SK-N-SH (cell line): Measurements from ENCODE around the gene TPD52L2. TPM values are rescaled to one million over a fixed set of nuclear protein-coding genes. Genes with fewer than 3 reads are reported as not detected.

Source experiments
- CTCF ChIA-PET: fragments of 300-600, 350-600 bp; formaldehyde crosslinking; extraction: SDS; loops from one replicate; lab custom pipeline; 2021; lab: Yijun Ruan, JAX
- POLR2A ChIA-PET: fragments of 350-600 bp; sonication (Branson Sonifier 250); formaldehyde crosslinking; extraction: SDS; loops from one replicate; lab custom pipeline; 2020; ENCODE audit warnings: antibody characterized with exemption, inconsistent platforms; lab: Yijun Ruan, JAX
- DNase-seq: peaks from one replicate; pipeline ENCODE4 v3.0.0; 2012
- H2AFZ ChIP-seq: fragments of 200-600 bp; sonication (generic); 2 replicates; pipeline ENCODE4 v1.8.1; 2016; ENCODE audit warnings: antibody characterized with exemption, mild to moderate bottlenecking, low read depth
- H3F3A ChIP-seq: fragments of 200-600 bp; sonication (generic); replicated peaks from 2 replicates; pipeline ENCODE3; 2016; ENCODE audit warnings: antibody characterized with exemption, mild to moderate bottlenecking; ENCODE audit not compliant: insufficient read depth
- H3K27ac ChIP-seq, 2 experiments: fragments of 200-500 bp in 1 of 2; fragments of 200-600 bp in 1 of 2; sonication (Bioruptor generic) in 1 of 2; sonication (generic), shearing (Covaris generic) in 1 of 2; 2 replicates each; pipeline versions ENCODE4 v1.5.1 to v1.6.1; 2014 to 2016; ENCODE audit warnings: low read depth in 2 of 2, inconsistent platforms in 1 of 2, low read length in 1 of 2, mild to moderate bottlenecking in 1 of 2, mixed read lengths in 1 of 2
- H3K27me3 ChIP-seq: fragments of 200-600 bp; sonication (generic), shearing (Covaris generic); 2 replicates; pipeline ENCODE4 v1.6.1; 2016; ENCODE audit warnings: mixed run types; ENCODE audit not compliant: insufficient read depth
- H3K36me3 ChIP-seq, 2 experiments: fragments of 200-500 bp in 1 of 2; fragments of 200-600 bp in 1 of 2; sonication (Bioruptor generic) in 1 of 2; sonication (generic) in 1 of 2; replicated peaks in 1 of 2; 2 replicates each; pipeline versions ENCODE3 to v1.5.1; 2014 to 2016; ENCODE audit warnings: low read length in 1 of 2, mild to moderate bottlenecking in 1 of 2; ENCODE audit not compliant: insufficient read depth in 2 of 2, control insufficient read depth in 1 of 2
- H3K4me1 ChIP-seq, 2 experiments: fragments of 200-500 bp in 1 of 2; fragments of 200-600 bp in 1 of 2; sonication (Bioruptor generic) in 1 of 2; sonication (generic), shearing (Covaris generic) in 1 of 2; 2 replicates each; pipeline versions ENCODE4 v1.5.1 to v1.6.1; 2014 to 2016; ENCODE audit warnings: low read depth in 1 of 2, low read length in 1 of 2, mixed run types in 1 of 2; ENCODE audit not compliant: insufficient read depth in 2 of 2, control insufficient read depth in 1 of 2
- H3K4me2 ChIP-seq: fragments of 200-600 bp; sonication (generic), shearing (Covaris generic); 2 replicates; pipeline ENCODE4 v1.6.1; 2017; ENCODE audit warnings: mixed run types
- H3K4me3 ChIP-seq, 2 experiments: fragments of 200-500 bp in 1 of 2; fragments of 200-600 bp in 1 of 2; sonication (Bioruptor generic) in 1 of 2; sonication (generic), shearing (Covaris generic) in 1 of 2; 2 replicates each; pipeline versions ENCODE4 v1.5.1 to v1.8.1; 2014 to 2016; ENCODE audit warnings: low read depth in 2 of 2, inconsistent platforms in 1 of 2, low read length in 1 of 2, mild to moderate bottlenecking in 1 of 2, mixed read lengths in 1 of 2, moderate library complexity in 1 of 2
- H3K79me2 ChIP-seq: fragments of 200-600 bp; sonication (generic); 2 replicates; pipeline ENCODE4 v1.8.1; 2017; ENCODE audit warnings: mild to moderate bottlenecking; ENCODE audit not compliant: insufficient read depth
- H3K9ac ChIP-seq: fragments of 200-600 bp; sonication (generic); 2 replicates; pipeline ENCODE4 v1.6.1; 2017; ENCODE audit warnings: mixed run types
- H3K9me2 ChIP-seq: fragments of 200-600 bp; sonication (generic); 2 replicates; pipeline ENCODE4 v1.6.1; 2017; ENCODE audit warnings: mixed run types
- H3K9me3 ChIP-seq: fragments of 200-600 bp; sonication (generic); 2 replicates; pipeline ENCODE4 v1.6.1; 2017; ENCODE audit warnings: mixed run types, mild to moderate bottlenecking, moderate library complexity
- H4K20me1 ChIP-seq: fragments of 200-600 bp; sonication (generic); 2 replicates; pipeline ENCODE4 v1.6.1; 2017; ENCODE audit warnings: mild to moderate bottlenecking, mixed run types; ENCODE audit not compliant: insufficient read depth
- CHD2 ChIP-seq: fragments of 150-350 bp; IDR thresholded peaks from 2 replicates; pipeline ENCODE4 v1.6.1; 2018; ENCODE audit warnings: low read length; ENCODE audit not compliant: partially characterized antibody
- ELF1 ChIP-seq: IDR thresholded peaks from 2 replicates; pipeline ENCODE4 v1.4.0; 2012
- FOSL2 ChIP-seq: IDR thresholded peaks from 2 replicates; pipeline ENCODE4 v1.4.0; 2012; ENCODE audit warnings: low read depth, mild to moderate bottlenecking, moderate library complexity, borderline replicate concordance
- FOXM1 ChIP-seq: IDR thresholded peaks from 2 replicates; pipeline ENCODE4 v1.4.0; 2012; ENCODE audit warnings: low read depth, mild to moderate bottlenecking
- IRF3 ChIP-seq: fragments of 150-350 bp; IDR thresholded peaks from 2 replicates; pipeline ENCODE4 v1.6.1; 2016; ENCODE audit warnings: mild to moderate bottlenecking, low read depth, low read length
- MEF2A ChIP-seq: IDR thresholded peaks from 2 replicates; pipeline ENCODE4 v1.4.0; 2012; ENCODE audit warnings: low read depth, borderline replicate concordance
- MXI1 ChIP-seq: IDR thresholded peaks from 2 replicates; pipeline ENCODE4 v1.6.1; 2012; ENCODE audit warnings: mild to moderate bottlenecking, low read depth, low read length, improper control_type of control experiment
- NFIC ChIP-seq: IDR thresholded peaks from 2 replicates; pipeline ENCODE4 v1.4.0; 2012; ENCODE audit warnings: borderline replicate concordance
- PBX3 ChIP-seq: IDR thresholded peaks from 2 replicates; pipeline ENCODE4; 2012
- RXRA ChIP-seq: IDR thresholded peaks from 2 replicates; pipeline ENCODE4 v1.4.0; 2012; ENCODE audit warnings: low read depth, mild to moderate bottlenecking, borderline replicate concordance
- USF2 ChIP-seq: fragments of 150-350 bp; IDR thresholded peaks from 2 replicates; pipeline ENCODE4 v1.6.1; 2017; ENCODE audit warnings: antibody characterized with exemption, low read length, low read depth, borderline replicate concordance
- ZBTB33 ChIP-seq: IDR thresholded peaks from 2 replicates; pipeline ENCODE4 v1.4.0; 2012; ENCODE audit warnings: low read depth, borderline replicate concordance
- WGBS: methylation state at CpG from one replicate; pipeline ENCODE4 v1.1.6; 2017; ENCODE audit warnings: low lambda C conversion rate; 5-methylcytosine and 5-hydroxymethylcytosine counted together
- polyA plus RNA-seq, 3 experiments: library from polyadenylated mRNA; depleted of rRNA; stranded (reverse); fragments of >200 nt; gene quantifications; 2 replicates each; pipeline ENCODE4 v1.2.3, GENCODE V29; 2012

The TPD52L2 gene
- polyA plus RNA-seq, 1 of the 3 experiments (the other 2 are of a cell fraction) = 137 TPM

GRCh38 chr20:63881451-63882226 is 16.6 kb downstream of the TPD52L2 start (continued):
- TF ChIP-seq MXI1 = no peak

GRCh38 chr20:63882257-63883200 is 17.5 kb downstream of the TPD52L2 start:
- no peaks in the 10 kb centered on the region for H3F3A ChIP-seq
- 89% methylated on average over 25 of the region's 28 CpGs for WGBS
- CTCF ChIA-PET = interaction anchor here (1.0 to 2.9 kb wide), 4 partner anchors 7 to 107 kb away, joined by 3 to 7 read pairs (median 4); no protein-coding TSS in a partner anchor
- no peaks in the 10 kb centered on the region for H3K27me3 ChIP-seq
- H3K27ac ChIP-seq = no peak overlapping the region
- no peak overlapping the region for H3K4me2 ChIP-seq
- POLR2A ChIA-PET = no interaction called here
- H3K4me1 ChIP-seq = peaks cover 0 to 11% of the 10 kb centered on the region in 2 experiments; a peak in 1 of 4 replicates
- no peak overlapping the region for H3K4me3 ChIP-seq
- H3K79me2 ChIP-seq = peaks cover 55% of the 10 kb centered on the region; the same call in 1 of the 2 replicates
- TF ChIP-seq NFIC (no peak), FOSL2 (no peak), PBX3 (no peak), IRF3 (no peak), MXI1 (no peak), FOXM1 (no peak), MEF2A (no peak), USF2 (no peak), RXRA (no peak), ZBTB33 (no peak), CHD2 (no peak), ELF1 (no peak)
- TF ChIP-seq, all 33 proteins: peak for 0
- peaks cover 6 to 68% of the 10 kb centered on the region in 2 experiments for H3K36me3 ChIP-seq
- DNase-seq = no peak
- H3K9me3 ChIP-seq = no peaks in the 10 kb centered on the region
- H4K20me1 ChIP-seq = peaks cover 57% of the 10 kb centered on the region
- no peak overlapping the region for H2AFZ ChIP-seq
- H3K9ac ChIP-seq = no peak overlapping the region
- no peaks in the 10 kb centered on the region for H3K9me2 ChIP-seq
